Fibroblast of lung (primary cell): ENCODE results near the gene MYO3B. TPM values are rescaled to one million over a fixed set of nuclear protein-coding genes. Genes with fewer than 3 reads are reported as not detected.

ENCODE experiments used
- DNase-seq, 2 donors: peaks; one replicate each; pipeline versions ENCODE4 v3.0.0 to v3.0.0-alpha.2; 2010; ENCODE audit warnings: low read depth in 2 of 2
- H2AFZ ChIP-seq: 2 replicates; pipeline ENCODE4 v1.5.1; 2012; ENCODE audit warnings: low read length, control low read depth, inconsistent platforms
- H3K27ac ChIP-seq: 2 replicates; pipeline ENCODE4 v1.5.1; 2011; ENCODE audit warnings: low read length, control low read depth; ENCODE audit not compliant: insufficient read depth
- H3K27me3 ChIP-seq: 2 replicates; pipeline ENCODE4 v1.5.1; 2011; ENCODE audit warnings: mild to moderate bottlenecking, low read length; ENCODE audit not compliant: control insufficient read depth, insufficient read depth
- H3K36me3 ChIP-seq: 2 replicates; pipeline ENCODE4 v1.5.1; 2011; ENCODE audit warnings: low read length; ENCODE audit not compliant: control insufficient read depth, insufficient read depth
- H3K4me1 ChIP-seq: 2 replicates; pipeline ENCODE4 v1.5.1; 2011; ENCODE audit warnings: low read length; ENCODE audit not compliant: control insufficient read depth, insufficient read depth; ENCODE audit errors: extremely low read depth
- H3K4me2 ChIP-seq: 2 replicates; pipeline ENCODE4 v1.5.1; 2011; ENCODE audit warnings: low read length, control low read depth; ENCODE audit not compliant: insufficient read depth; ENCODE audit errors: extremely low read depth
- H3K4me3 ChIP-seq, 4 experiments: fragments of 200-600 bp in 1 of 4; sonication (generic) in 1 of 4; replicated peaks in 1 of 4; 2 replicates each; pipeline ENCODE4 v1.5.1; 2011 to 2016; ENCODE audit warnings: low read length in 4 of 4, low read depth in 3 of 4, mild to moderate bottlenecking in 3 of 4, control low read depth in 2 of 4, inconsistent platforms in 1 of 4, mixed read lengths in 1 of 4; ENCODE audit not compliant: insufficient read depth in 1 of 4; ENCODE audit errors: control extremely low read depth in 1 of 4
- H3K79me2 ChIP-seq: 2 replicates; pipeline ENCODE4 v1.5.1; 2012; ENCODE audit warnings: mild to moderate bottlenecking, low read length, inconsistent platforms; ENCODE audit not compliant: control insufficient read depth, insufficient read depth
- H3K9ac ChIP-seq: 2 replicates; pipeline ENCODE4 v1.5.1; 2011; ENCODE audit warnings: mild to moderate bottlenecking, low read length, control low read depth; ENCODE audit not compliant: insufficient read depth
- H3K9me3 ChIP-seq: 2 replicates; pipeline ENCODE4 v1.5.1; 2012; ENCODE audit warnings: low read depth, low read length; ENCODE audit not compliant: control insufficient read depth, insufficient read depth
- H4K20me1 ChIP-seq: 2 replicates; pipeline ENCODE4 v1.5.1; 2011; ENCODE audit warnings: low read length; ENCODE audit not compliant: control insufficient read depth, insufficient read depth; ENCODE audit errors: extremely low read depth
- EZH2 ChIP-seq: IDR thresholded peaks from 2 replicates; pipeline ENCODE4 v1.5.1; 2012; ENCODE audit warnings: low read length, control low read depth, mild to moderate bottlenecking; ENCODE audit errors: missing control alignments
- polyA plus RNA-seq, 2 donors: library from polyadenylated mRNA; depleted of rRNA in 1 of 2; stranded (reverse) in 1 of 2; unstranded in 1 of 2; fragments of >200 nt; gene quantifications; 2 replicates each; pipeline ENCODE4 v1.2.1, GENCODE V29; 2011 to 2012; ENCODE audit warnings: missing spikeins in 1 of 2
- total RNA-seq: library from RNA; depleted of rRNA; stranded (reverse); fragments of >200 nt; gene quantifications from 2 replicates; pipeline ENCODE4 v1.2.1, GENCODE V29; 2014
- TF ChIP-seq, protein P1 (sequence below), 2 donors: IDR thresholded peaks in 1 of 2; conservative IDR thresholded peaks in 1 of 2; 1 replicate in 1 of 2; 2 replicates in 1 of 2; pipeline ENCODE4 v1.5.1; 2011 to 2012; ENCODE audit warnings: low read length in 2 of 2, control low read depth in 1 of 2, inconsistent platforms in 1 of 2, low read depth in 1 of 2, mild to moderate bottlenecking in 1 of 2

Gene MYO3B
- total and polyA plus RNA-seq, 2 donors (not counting 1 experiment from before 2014, with no cell fraction given) = 0.06 to 0.50 TPM

DNA sequence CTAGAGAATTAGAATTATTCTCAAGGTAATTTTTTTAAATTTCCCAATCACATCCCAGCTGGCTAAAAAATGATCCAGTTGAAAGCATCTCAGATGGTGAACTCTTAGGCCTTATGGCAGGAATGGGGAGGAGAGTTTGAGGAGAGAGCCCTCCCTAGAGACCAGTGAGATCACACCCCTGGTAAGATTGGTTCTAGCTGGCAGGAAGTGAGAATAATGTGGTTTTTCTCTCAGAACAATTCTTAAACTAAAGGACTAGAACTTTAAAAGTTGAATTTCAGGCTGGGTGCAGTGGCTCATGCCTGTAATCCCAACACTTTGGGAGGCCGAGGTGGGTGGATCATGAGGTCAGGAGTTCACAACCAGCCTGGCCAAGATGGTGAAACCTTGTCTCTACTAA is 120.2 kb downstream of the MYO3B start:
- no peak for TF ChIP-seq EZH2
- TF ChIP-seq, protein P1, sequence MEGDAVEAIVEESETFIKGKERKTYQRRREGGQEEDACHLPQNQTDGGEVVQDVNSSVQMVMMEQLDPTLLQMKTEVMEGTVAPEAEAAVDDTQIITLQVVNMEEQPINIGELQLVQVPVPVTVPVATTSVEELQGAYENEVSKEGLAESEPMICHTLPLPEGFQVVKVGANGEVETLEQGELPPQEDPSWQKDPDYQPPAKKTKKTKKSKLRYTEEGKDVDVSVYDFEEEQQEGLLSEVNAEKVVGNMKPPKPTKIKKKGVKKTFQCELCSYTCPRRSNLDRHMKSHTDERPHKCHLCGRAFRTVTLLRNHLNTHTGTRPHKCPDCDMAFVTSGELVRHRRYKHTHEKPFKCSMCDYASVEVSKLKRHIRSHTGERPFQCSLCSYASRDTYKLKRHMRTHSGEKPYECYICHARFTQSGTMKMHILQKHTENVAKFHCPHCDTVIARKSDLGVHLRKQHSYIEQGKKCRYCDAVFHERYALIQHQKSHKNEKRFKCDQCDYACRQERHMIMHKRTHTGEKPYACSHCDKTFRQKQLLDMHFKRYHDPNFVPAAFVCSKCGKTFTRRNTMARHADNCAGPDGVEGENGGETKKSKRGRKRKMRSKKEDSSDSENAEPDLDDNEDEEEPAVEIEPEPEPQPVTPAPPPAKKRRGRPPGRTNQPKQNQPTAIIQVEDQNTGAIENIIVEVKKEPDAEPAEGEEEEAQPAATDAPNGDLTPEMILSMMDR (conservative IDR thresholded peaks at IDR 0.05 in 1 of 2, IDR thresholded peaks at IDR 0.05 in 1 of 2; ENCODE audit: low read depth in 1 of 2, low read length in 2 of 2) = no peak
- Histone ChIP-seq H3K4me2 (no peak overlapping the region), H3K4me1 (no peaks in the 10 kb centered on the region), H4K20me1 (peaks cover 2% of the 10 kb centered on the region), H3K27me3 (no peaks in the 10 kb centered on the region), H3K9ac (no peak overlapping the region), H3K4me3 (no peak overlapping the region), H2AFZ (no peak overlapping the region), H3K9me3 (no peaks in the 10 kb centered on the region), H3K36me3 (no peaks in the 10 kb centered on the region), H3K79me2 (no peaks in the 10 kb centered on the region), H3K27ac (no peak overlapping the region)
- DNase-seq = no peak

DNA sequence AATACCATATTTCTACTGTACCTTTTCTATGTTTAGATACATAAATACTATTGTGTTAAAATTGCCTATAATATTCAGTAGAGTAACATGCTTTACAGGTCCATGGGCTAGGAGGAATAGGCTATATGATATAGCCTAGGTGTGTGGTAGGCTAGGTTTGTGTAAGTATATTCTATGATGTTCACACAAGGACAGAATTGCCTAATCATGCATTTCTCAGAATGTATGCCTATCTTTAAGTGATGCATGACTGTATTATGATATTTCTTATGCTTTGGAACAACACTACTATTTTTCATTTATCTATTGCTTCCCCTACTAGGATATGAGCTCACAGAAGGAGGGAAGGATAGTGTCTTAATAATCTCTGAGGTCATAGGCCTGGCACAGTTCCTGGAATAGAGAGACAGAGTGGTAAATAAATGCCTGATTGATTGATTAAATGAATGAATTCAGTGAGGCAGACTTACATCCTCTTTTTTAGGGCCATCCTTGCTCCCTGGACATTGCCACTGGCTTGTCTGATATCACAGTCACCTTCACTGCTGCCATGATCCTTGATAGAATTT is 121.0 kb downstream of the MYO3B start:
- H2AFZ ChIP-seq = no peak overlapping the region
- no peak overlapping the region for H3K4me3 ChIP-seq
- no peaks in the 10 kb centered on the region for H3K27me3 ChIP-seq
- no peak overlapping the region for H3K27ac ChIP-seq
- no peak for TF ChIP-seq EZH2
- TF ChIP-seq, protein P1 (conservative IDR thresholded peaks at IDR 0.05 in 1 of 2, IDR thresholded peaks at IDR 0.05 in 1 of 2; ENCODE audit: low read depth in 1 of 2, low read length in 2 of 2) = no peak
- H3K4me2 ChIP-seq = no peak overlapping the region
- no peak overlapping the region for H3K9ac ChIP-seq
- peaks cover 2% of the 10 kb centered on the region for H4K20me1 ChIP-seq
- H3K36me3 ChIP-seq = no peaks in the 10 kb centered on the region
- H3K79me2 ChIP-seq = no peaks in the 10 kb centered on the region
- H3K9me3 ChIP-seq = no peaks in the 10 kb centered on the region
- peak in 1 of 2 donors; percentile 12 for DNase-seq
- H3K4me1 ChIP-seq = no peaks in the 10 kb centered on the region

DNA sequence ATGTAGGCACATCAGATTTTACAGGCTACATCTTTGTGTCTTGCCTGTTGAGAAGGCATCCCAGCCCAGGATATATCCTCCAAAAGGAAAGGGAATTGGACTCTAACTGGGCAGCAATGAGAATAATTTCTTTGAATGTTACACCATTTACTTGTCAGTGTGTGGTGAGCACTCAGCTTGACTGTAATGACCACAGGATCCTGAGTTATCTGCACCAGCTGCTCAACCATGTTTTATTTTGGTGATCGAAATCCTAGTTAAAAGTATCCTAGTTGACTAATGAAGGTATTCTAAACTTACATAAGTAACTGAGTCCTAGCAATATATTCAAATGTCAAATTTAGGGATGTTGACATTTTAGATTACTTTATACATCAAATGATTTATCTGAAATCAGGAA is 123.0 kb downstream of the MYO3B start:
- H3K79me2 ChIP-seq = no peaks in the 10 kb centered on the region
- no peak overlapping the region for H3K4me2 ChIP-seq
- H3K36me3 ChIP-seq = no peaks in the 10 kb centered on the region
- TF ChIP-seq EZH2 = no peak
- TF ChIP-seq, protein P1 (conservative IDR thresholded peaks at IDR 0.05 in 1 of 2, IDR thresholded peaks at IDR 0.05 in 1 of 2; ENCODE audit: low read depth in 1 of 2, low read length in 2 of 2) = no peak
- no peak overlapping the region for H3K9ac ChIP-seq
- DNase-seq = no peak
- no peak overlapping the region for H2AFZ ChIP-seq
- H3K27ac ChIP-seq = no peak overlapping the region
- peaks cover 2% of the 10 kb centered on the region for H4K20me1 ChIP-seq
- H3K4me3 ChIP-seq = no peak overlapping the region
- H3K9me3 ChIP-seq = no peaks in the 10 kb centered on the region
- H3K4me1 ChIP-seq = no peaks in the 10 kb centered on the region
- H3K27me3 ChIP-seq = no peaks in the 10 kb centered on the region
